ENCODE data around the gene CCDC24. TPM values are rescaled to one million over a fixed set of nuclear protein-coding genes. Genes with fewer than 3 reads are reported as not detected.

Gene CCDC24
- total and polyA plus RNA-seq, 9 of the 15 experiments (the other 6 are each of a cell fraction or from before 2014, with no cell fraction given) = 0.31 to 4.5 (median 1.5) TPM

- Histone ChIP-seq H3K27ac (ENCODE audit: extremely low read depth, low read depth, low read length) (no peak overlapping the region), H3K9me1 (ENCODE audit: control insufficient read depth, insufficient read depth, low read length) (peaks cover 7% of the 10 kb centered on the region), H3K4me1 (replicated peaks in 1 of 2; ENCODE audit: control insufficient read depth in 2 of 2, insufficient read depth in 2 of 2, low read length in 2 of 2) (peaks cover 20 to 44% of the 10 kb centered on the region in 2 experiments), H3K9me3 (replicated peaks; ENCODE audit: control insufficient read depth, insufficient read depth, low read depth, low read length) (no peaks in the 10 kb centered on the region), H2AFZ (ENCODE audit: low read depth, low read length) (no peak overlapping the region), H3K4me3 (peak overlapping the region; percentile 100), H3K9ac (ENCODE audit: insufficient read depth in 1 of 2, low read depth in 2 of 2, low read length in 2 of 2) (peak overlapping the region in 1 of 2 experiments; percentile 99; a peak in 2 of 4 replicates), H3K36me3 (ENCODE audit: control insufficient read depth, insufficient read depth, low read length) (peaks cover 44% of the 10 kb centered on the region), H3K4me2 (ENCODE audit: insufficient read depth, low read length) (peak overlapping the region; percentile 98; the same call in 1 of the 2 replicates), H3K27me3 (ENCODE audit: control insufficient read depth in 2 of 2, insufficient read depth in 2 of 2, low read length in 2 of 2) (no peaks in the 10 kb centered on the region), H4K20me1 (replicated peaks; ENCODE audit: control insufficient read depth, insufficient read depth, low read length) (peaks cover 11% of the 10 kb centered on the region; the same call in 1 of the 2 replicates), H3K79me2 (ENCODE audit: control insufficient read depth, insufficient read depth, low read length) (peaks cover 34% of the 10 kb centered on the region)
- FAIRE-seq (no peak), DNase-seq (ENCODE audit: extremely low read depth in 1 of 4, low spot score in 3 of 4) (no peak), ATAC-seq (no peak)
- TF ChIP-seq RBFOX2 (IDR thresholded peaks at IDR 0.05; ENCODE audit: low read depth, low read length) (0 out of 2 replicates have a peak, but pooled peaks have one; percentile 27), YBX1 (IDR thresholded peaks at IDR 0.05) (no peak), BRCA1 (IDR thresholded peaks at IDR 0.05) (no peak), BRCA1 (CRISPR knock-in tag; IDR thresholded peaks at IDR 0.05) (0 out of 2 replicates have a peak, but pooled peaks have one; percentile 34)
- intact Hi-C loops (cut with micrococcal nuclease) = no loop called here
- ChIA-PET POLR2A (interaction anchor here (0.6 to 1.4 kb wide), 7 partner anchors 9 to 560 kb away, joined by 3 to 7 read pairs (median 4); no protein-coding TSS in a partner anchor), CTCF (ENCODE audit: low intra/inter-chr PET ratio) (interaction anchor here (0.5 kb wide), 1 partner anchor 127 kb away, joined by 3 read pairs; no protein-coding TSS in a partner anchor)
- WGBS (ENCODE audit: insufficient coverage, low coverage, missing lambda C conversion rate) = 97% methylated on average over 17 of the region's 17 CpGs
- BruUV-seq (replicated peaks) = no TSS peak
- in situ Hi-C loops (cut with MboI) = no loop called here
Measured at GRCh38 chr1:43971336-43971980, 19.9 kb upstream of the CCDC24 start.

- POLR2A ChIA-PET = interaction anchor here (0.7 to 2.1 kb wide), 7 partner anchors 13 to 519 kb away, joined by 3 to 7 read pairs (median 3); no protein-coding TSS in a partner anchor
- no peak for TF ChIP-seq THRAP3 (IDR thresholded peaks at IDR 0.05; ENCODE audit: borderline replicate concordance)
- TF ChIP-seq ARHGAP35 (IDR thresholded peaks at IDR 0.05; ENCODE audit: partially characterized antibody) = no peak
- no peak for TF ChIP-seq ZNF444 (CRISPR knock-in tag; IDR thresholded peaks at IDR 0.05)
- TF ChIP-seq ZBTB43 (CRISPR knock-in tag; IDR thresholded peaks at IDR 0.05) = 0 out of 2 replicates have a peak, but pooled peaks have one; percentile 16
- no peak for TF ChIP-seq ZEB2 (IDR thresholded peaks at IDR 0.05)
- no peak for TF ChIP-seq PCBP1 (IDR thresholded peaks at IDR 0.05; ENCODE audit: low read depth, low read length, poor library complexity, severe bottlenecking)
- no peak for TF ChIP-seq CTCF (IDR thresholded peaks at IDR 0.05 in 2 of 3, conservative IDR thresholded peaks at IDR 0.05 in 1 of 3; ENCODE audit: insufficient read depth in 2 of 3, low read depth in 1 of 3, low read length in 3 of 3)
Measured at GRCh38 chr1:43973981-43974442, 17.4 kb upstream of the CCDC24 start.

More at GRCh38 chr1:43973981-43974442, 17.4 kb upstream of the CCDC24 start:
- Histone ChIP-seq H3K79me2 (ENCODE audit: control insufficient read depth, insufficient read depth, low read length) (peaks cover 58% of the 10 kb centered on the region), H3K9me3 (replicated peaks; ENCODE audit: control insufficient read depth, insufficient read depth, low read depth, low read length) (no peaks in the 10 kb centered on the region), H3K9me1 (ENCODE audit: control insufficient read depth, insufficient read depth, low read length) (peaks cover 10% of the 10 kb centered on the region), H3K4me1 (replicated peaks in 1 of 2; ENCODE audit: control insufficient read depth in 2 of 2, insufficient read depth in 2 of 2, low read length in 2 of 2) (peaks cover 41 to 69% of the 10 kb centered on the region in 2 experiments), H3K27me3 (ENCODE audit: control insufficient read depth in 2 of 2, insufficient read depth in 2 of 2, low read length in 2 of 2) (no peaks in the 10 kb centered on the region), H4K20me1 (replicated peaks; ENCODE audit: control insufficient read depth, insufficient read depth, low read length) (peaks cover 24% of the 10 kb centered on the region), H3K27ac (ENCODE audit: extremely low read depth, low read depth, low read length) (peak overlapping the region; percentile 89), H3K9ac (ENCODE audit: insufficient read depth in 1 of 2, low read depth in 2 of 2, low read length in 2 of 2) (peak overlapping the region; percentile 88 to 98), H2AFZ (ENCODE audit: low read depth, low read length) (peak overlapping the region; percentile 97), H3K4me3 (peak overlapping the region; percentile 87), H3K36me3 (ENCODE audit: control insufficient read depth, insufficient read depth, low read length) (peaks cover 61% of the 10 kb centered on the region), H3K4me2 (ENCODE audit: insufficient read depth, low read length) (peak overlapping the region; percentile 90)
- CTCF ChIA-PET (ENCODE audit: low intra/inter-chr PET ratio) = no interaction called here
- FAIRE-seq (no peak), DNase-seq (ENCODE audit: extremely low read depth in 1 of 4, low spot score in 3 of 4) (peak in 1 of 4 experiments; percentile 29), ATAC-seq (no peak)
- BruUV-seq (replicated peaks) = no TSS peak
- 51% methylated on average over 9 of the region's 9 CpGs for WGBS (ENCODE audit: insufficient coverage, low coverage, missing lambda C conversion rate)
- intact Hi-C loops (cut with micrococcal nuclease) = loop anchor here (1.0 to 2.0 kb wide), 2 partner anchors 17 to 28 kb away; partner anchors contain the start of genes CCDC24 and IPO13
- in situ Hi-C loops (cut with MboI) = no loop called here
